ENCODE results near the gene CRISPLD2. TPM values are rescaled to one million over a fixed set of nuclear protein-coding genes. Genes with fewer than 3 reads are reported as not detected.

CRISPLD2 gene
- total and polyA plus RNA-seq, 4 donors, result 3.4 to 15.8 (median 8.2) TPM

DNA sequence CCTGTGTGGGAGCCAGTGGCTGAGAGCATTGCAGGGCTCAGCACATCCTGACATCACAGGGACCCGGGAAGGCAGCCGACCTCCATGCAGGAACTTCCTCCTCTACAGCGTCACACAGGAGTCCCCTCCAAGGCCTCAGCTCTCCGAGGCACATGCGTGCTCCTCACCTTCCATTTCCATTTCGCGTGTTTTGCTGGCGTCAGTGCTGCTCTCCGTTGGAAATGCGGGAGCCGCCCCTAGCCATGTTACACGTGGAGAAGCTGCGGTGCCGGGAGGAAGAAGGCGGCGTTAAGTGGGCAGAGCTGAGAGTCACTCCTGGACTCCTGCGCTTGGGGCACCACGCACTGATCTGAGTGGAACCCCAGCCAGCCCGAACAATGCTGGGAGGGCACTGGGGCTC is 25.2 kb upstream of the CRISPLD2 start:
- Histone ChIP-seq H3K9me3 (ENCODE audit: control insufficient read depth, insufficient read depth, low read length) (no peaks in the 10 kb centered on the region), H3K4me3 (ENCODE audit: low read depth, low read length) (no peak overlapping the region), H3K27ac (ENCODE audit: low read depth, low read length) (no peak overlapping the region), H3K36me3 (ENCODE audit: control insufficient read depth, insufficient read depth, low read length) (peaks cover 4% of the 10 kb centered on the region), H3K27me3 (ENCODE audit: control insufficient read depth, insufficient read depth, low read length) (no peaks in the 10 kb centered on the region), H3K4me1 (ENCODE audit: control insufficient read depth, insufficient read depth, low read length) (no peaks in the 10 kb centered on the region)
- no peak for DNase-seq (ENCODE audit: low read depth in 4 of 6, low spot score in 6 of 6)
- 88% methylated on average over 18 of the region's 19 CpGs for WGBS (ENCODE audit: insufficient coverage)

DNA sequence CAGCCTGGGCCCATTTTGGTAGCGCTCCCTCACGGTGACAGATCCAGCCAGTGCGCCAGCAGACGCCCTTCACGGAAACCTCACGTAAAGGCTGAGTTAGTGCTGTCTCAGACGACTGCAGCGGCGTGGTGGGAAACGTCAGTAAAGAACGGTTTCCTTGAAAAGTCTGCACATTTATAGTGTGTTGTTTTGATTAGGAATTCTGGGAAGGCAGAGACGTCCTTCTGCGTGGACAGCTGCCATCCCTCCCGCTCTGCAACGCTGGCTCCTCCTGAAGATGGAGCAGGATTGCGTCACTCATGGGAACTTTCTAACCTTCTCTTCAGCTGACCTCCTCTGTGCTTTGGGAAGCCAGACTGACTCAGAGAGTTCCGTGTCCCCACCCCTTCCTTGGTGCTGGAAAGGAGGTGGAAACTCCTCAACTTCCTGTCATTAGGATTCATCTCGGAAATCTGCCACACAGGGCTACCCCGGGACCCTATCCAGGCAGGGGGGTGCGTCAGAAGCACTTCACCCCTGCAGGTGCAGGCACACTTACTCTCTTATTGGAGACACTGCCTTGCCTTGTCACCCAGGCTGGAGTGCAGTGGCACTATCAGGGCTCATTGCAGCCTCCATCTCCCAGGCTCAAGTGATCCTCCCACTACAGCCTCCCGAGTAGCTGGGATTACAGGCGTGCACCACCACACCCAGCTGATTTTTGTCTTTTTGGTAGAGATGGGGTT is 24.3 kb upstream of the CRISPLD2 start:
- Histone ChIP-seq H3K36me3 (ENCODE audit: control insufficient read depth, insufficient read depth, low read length) (peaks cover 4% of the 10 kb centered on the region), H3K4me3 (ENCODE audit: low read depth, low read length) (no peak overlapping the region), H3K9me3 (ENCODE audit: control insufficient read depth, insufficient read depth, low read length) (no peaks in the 10 kb centered on the region), H3K27me3 (ENCODE audit: control insufficient read depth, insufficient read depth, low read length) (no peaks in the 10 kb centered on the region), H3K27ac (ENCODE audit: low read depth, low read length) (peak overlapping the region; percentile 76), H3K4me1 (ENCODE audit: control insufficient read depth, insufficient read depth, low read length) (no peaks in the 10 kb centered on the region)
- 78% methylated on average over 20 of the region's 22 CpGs for WGBS (ENCODE audit: insufficient coverage)
- DNase-seq (ENCODE audit: low read depth in 4 of 6, low spot score in 6 of 6), result peak in 1 of 6 donors; percentile 71

DNA sequence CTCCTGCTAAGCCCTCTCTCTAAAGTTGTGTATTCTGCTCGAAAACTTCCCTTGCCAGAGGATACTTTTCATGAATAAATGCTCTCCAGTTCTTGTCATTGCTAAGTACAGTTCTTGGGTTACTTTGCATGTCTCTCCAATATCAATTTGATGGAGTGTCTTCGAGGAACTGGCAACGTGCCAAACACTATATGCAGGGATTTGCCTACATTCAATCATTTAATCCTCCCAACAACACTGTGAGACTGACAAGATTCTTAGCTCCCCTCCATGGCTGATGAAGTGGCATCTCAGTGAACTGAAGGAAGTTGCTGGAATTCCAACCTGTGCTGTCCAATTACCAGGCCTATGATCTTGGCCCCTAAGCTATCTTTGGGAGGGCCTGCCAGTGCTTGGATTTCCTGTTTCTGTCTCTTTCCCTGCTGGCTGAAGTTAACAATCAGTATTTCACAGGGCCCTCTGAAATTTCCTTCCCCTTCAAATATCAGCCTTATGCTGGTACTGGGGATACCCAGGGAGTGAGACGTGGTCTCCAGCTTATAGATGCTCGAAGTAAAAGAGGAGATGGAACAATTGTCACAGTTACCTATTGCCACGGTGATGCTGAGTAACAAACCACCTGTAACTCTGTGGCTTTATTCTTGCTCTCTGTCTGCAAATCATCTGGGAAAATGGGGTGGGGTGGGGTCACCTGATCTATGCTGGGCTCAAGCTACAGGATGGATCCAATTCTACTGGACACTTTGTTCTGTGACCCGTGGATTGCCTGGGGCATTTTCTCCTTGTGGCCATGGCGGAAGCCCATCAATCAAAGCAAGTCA is 19.4 kb upstream of the CRISPLD2 start:
- no peak for DNase-seq (ENCODE audit: low read depth in 4 of 6, low spot score in 6 of 6)
- H3K27me3 ChIP-seq (ENCODE audit: control insufficient read depth, insufficient read depth, low read length), result no peaks in the 10 kb centered on the region
- H3K36me3 ChIP-seq (ENCODE audit: control insufficient read depth, insufficient read depth, low read length), result peaks cover under 1% of the 10 kb centered on the region
- no peaks in the 10 kb centered on the region for H3K4me1 ChIP-seq (ENCODE audit: control insufficient read depth, insufficient read depth, low read length)
- H3K4me3 ChIP-seq (ENCODE audit: low read depth, low read length), result no peak overlapping the region
- H3K9me3 ChIP-seq (ENCODE audit: control insufficient read depth, insufficient read depth, low read length), result no peaks in the 10 kb centered on the region
- H3K27ac ChIP-seq (ENCODE audit: low read depth, low read length), result no peak overlapping the region
- 71% methylated on average over 4 of the region's 8 CpGs for WGBS (ENCODE audit: insufficient coverage)

DNA sequence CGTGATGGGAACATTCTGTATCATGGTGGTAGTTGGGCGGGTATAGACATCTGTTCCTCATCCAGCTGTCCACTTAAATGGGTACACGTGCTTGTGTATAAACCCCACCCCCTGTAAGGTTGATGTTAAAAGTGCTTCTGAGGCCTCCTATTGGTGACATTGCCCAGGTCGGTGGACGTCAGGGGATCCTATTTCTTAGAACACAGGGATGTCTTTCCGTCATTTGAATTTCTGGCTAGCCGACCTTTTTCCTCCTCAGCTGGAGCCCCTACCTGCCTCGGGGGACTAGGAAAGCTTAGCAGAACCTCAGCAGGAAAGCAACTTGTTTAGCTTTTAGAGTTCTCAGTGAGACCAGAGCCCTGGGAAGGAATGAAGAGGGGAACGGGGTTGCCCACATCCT is 16.6 kb upstream of the CRISPLD2 start:
- 78% methylated on average over 7 of the region's 9 CpGs for WGBS (ENCODE audit: insufficient coverage)
- H3K4me1 ChIP-seq (ENCODE audit: control insufficient read depth, insufficient read depth, low read length), result peaks cover 6% of the 10 kb centered on the region

DNA sequence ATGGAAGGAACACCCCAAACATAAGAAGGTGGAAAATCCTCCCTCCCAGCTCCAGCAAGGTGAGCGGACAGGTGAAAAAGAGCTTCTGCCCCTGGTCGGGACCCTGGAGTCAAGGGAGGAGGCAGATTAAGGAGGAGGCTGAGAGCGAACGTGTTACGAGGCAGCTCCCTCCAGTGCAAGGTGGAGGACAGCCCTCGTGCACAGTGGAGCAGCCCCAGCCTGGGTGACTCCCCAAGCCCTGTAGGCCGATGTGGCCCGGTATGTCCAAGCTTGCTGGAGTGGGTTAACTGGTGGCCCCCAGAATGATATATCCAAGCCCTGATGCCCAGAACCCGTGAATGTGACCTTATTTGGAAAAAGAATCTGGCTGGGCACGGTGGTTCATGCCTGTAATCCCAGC is 15.5 kb upstream of the CRISPLD2 start:
- DNase-seq (ENCODE audit: low read depth in 4 of 6, low spot score in 6 of 6), result no peak
- peaks cover 6% of the 10 kb centered on the region for H3K4me1 ChIP-seq (ENCODE audit: control insufficient read depth, insufficient read depth, low read length)
- H3K27ac ChIP-seq (ENCODE audit: low read depth, low read length), result no peak overlapping the region
- 96% methylated on average over 10 of the region's 10 CpGs for WGBS (ENCODE audit: insufficient coverage)
- no peaks in the 10 kb centered on the region for H3K36me3 ChIP-seq (ENCODE audit: control insufficient read depth, insufficient read depth, low read length)
- H3K9me3 ChIP-seq (ENCODE audit: control insufficient read depth, insufficient read depth, low read length), result no peaks in the 10 kb centered on the region
- no peak overlapping the region for H3K4me3 ChIP-seq (ENCODE audit: low read depth, low read length)
- H3K27me3 ChIP-seq (ENCODE audit: control insufficient read depth, insufficient read depth, low read length), result no peaks in the 10 kb centered on the region

More for the DNA sequence above, 16.6 kb upstream of the CRISPLD2 start:
- Histone ChIP-seq H3K9me3 (ENCODE audit: control insufficient read depth, insufficient read depth, low read length) (no peaks in the 10 kb centered on the region), H3K27me3 (ENCODE audit: control insufficient read depth, insufficient read depth, low read length) (no peaks in the 10 kb centered on the region), H3K4me3 (ENCODE audit: low read depth, low read length) (no peak overlapping the region), H3K27ac (ENCODE audit: low read depth, low read length) (no peak overlapping the region), H3K36me3 (ENCODE audit: control insufficient read depth, insufficient read depth, low read length) (no peaks in the 10 kb centered on the region)
- DNase-seq (ENCODE audit: low read depth in 4 of 6, low spot score in 6 of 6), result no peak

DNA sequence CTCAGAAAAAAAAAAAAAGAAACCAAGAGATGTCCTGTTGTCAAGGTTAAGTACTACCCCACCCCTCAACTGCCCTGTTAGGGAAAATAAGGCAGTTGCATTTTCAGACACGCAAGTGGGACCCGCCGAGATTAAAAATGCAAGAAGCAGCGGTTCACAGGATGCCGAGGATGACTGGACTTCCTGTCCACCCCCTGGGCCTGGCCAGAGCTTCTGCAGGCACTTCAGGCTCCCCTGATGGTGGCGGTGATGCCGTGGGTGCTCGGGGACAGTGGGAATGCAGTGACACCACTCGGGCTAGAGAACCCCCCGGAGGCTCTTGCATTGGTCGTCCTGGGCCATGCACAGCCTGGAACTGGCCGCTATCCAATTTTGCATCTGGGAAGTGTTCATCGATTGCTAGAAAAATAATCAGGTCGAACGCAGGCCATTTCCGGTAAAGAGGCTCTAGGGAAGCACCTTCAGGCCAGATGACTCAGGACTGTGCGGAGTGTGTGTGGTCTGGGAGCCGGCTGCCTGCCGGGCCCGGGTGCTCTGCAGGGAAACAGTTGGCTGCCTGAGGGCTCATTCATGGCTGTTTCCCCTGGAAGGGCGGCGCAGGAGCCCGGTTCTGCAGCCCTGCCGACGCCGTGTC is 13.4 kb upstream of the CRISPLD2 start:
- Histone ChIP-seq H3K27ac (ENCODE audit: low read depth, low read length) (no peak overlapping the region), H3K9me3 (ENCODE audit: control insufficient read depth, insufficient read depth, low read length) (no peaks in the 10 kb centered on the region), H3K4me1 (ENCODE audit: control insufficient read depth, insufficient read depth, low read length) (peaks cover 6% of the 10 kb centered on the region), H3K36me3 (ENCODE audit: control insufficient read depth, insufficient read depth, low read length) (no peaks in the 10 kb centered on the region), H3K4me3 (ENCODE audit: low read depth, low read length) (no peak overlapping the region), H3K27me3 (ENCODE audit: control insufficient read depth, insufficient read depth, low read length) (no peaks in the 10 kb centered on the region)
- DNase-seq (ENCODE audit: low read depth in 4 of 6, low spot score in 6 of 6), result peak in 1 of 6 donors; percentile 37
- WGBS (ENCODE audit: insufficient coverage), result 68% methylated on average over 25 of the region's 26 CpGs

DNA sequence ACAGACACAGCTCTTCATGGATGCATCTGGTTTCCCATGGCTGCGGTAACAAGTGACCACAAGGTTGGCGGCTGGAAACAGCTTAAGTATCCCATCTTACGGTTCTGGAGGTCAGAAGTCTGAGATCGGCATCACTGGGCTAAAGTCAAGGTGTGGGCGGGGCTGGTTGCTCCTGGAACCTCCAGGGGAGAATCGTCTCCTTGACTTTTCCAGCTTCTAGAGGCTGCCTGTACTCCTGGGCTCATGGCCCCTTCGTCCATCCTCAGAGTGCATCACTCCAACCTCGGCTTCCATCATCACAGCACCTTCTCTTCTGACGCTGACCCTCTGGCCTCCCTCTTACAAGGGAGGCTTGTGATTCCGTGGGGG is 12.9 kb upstream of the CRISPLD2 start:
- Histone ChIP-seq H3K9me3 (ENCODE audit: control insufficient read depth, insufficient read depth, low read length) (no peaks in the 10 kb centered on the region), H3K27ac (ENCODE audit: low read depth, low read length) (no peak overlapping the region), H3K4me3 (ENCODE audit: low read depth, low read length) (no peak overlapping the region), H3K27me3 (ENCODE audit: control insufficient read depth, insufficient read depth, low read length) (no peaks in the 10 kb centered on the region), H3K36me3 (ENCODE audit: control insufficient read depth, insufficient read depth, low read length) (no peaks in the 10 kb centered on the region), H3K4me1 (ENCODE audit: control insufficient read depth, insufficient read depth, low read length) (peaks cover 6% of the 10 kb centered on the region)
- DNase-seq (ENCODE audit: low read depth in 4 of 6, low spot score in 6 of 6), result no peak
- WGBS (ENCODE audit: insufficient coverage), result 90% methylated on average over 10 of the region's 10 CpGs

DNA sequence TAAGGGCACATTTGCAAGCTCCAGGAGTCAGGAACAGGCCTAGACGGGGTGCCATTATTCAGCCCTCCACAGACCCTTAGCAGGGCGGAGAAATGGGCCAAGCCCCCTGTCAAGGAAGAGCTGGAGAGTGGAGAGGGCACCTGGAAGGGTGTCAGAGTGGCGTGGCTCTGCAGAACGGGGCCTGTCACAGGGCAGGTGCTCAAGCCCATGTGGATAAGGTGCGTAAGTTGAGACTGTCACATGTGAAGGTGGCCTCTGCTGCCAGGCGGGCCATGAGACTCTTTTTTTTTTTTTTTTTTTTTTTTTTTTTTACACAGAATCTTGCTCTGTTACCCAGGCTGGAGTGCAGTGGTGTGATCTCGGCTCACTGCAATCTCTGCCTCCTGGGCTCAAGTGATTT is 12.0 kb upstream of the CRISPLD2 start:
- H3K36me3 ChIP-seq (ENCODE audit: control insufficient read depth, insufficient read depth, low read length), result no peaks in the 10 kb centered on the region
- H3K27me3 ChIP-seq (ENCODE audit: control insufficient read depth, insufficient read depth, low read length), result no peaks in the 10 kb centered on the region
- 93% methylated on average over 5 of the region's 7 CpGs for whole genome bisulfite sequencing (ENCODE audit: insufficient coverage)
- no peak for DNase-seq (ENCODE audit: low read depth in 4 of 6, low spot score in 6 of 6)
- H3K4me3 ChIP-seq (ENCODE audit: low read depth, low read length), result no peak overlapping the region
- no peaks in the 10 kb centered on the region for H3K9me3 ChIP-seq (ENCODE audit: control insufficient read depth, insufficient read depth, low read length)
- H3K4me1 ChIP-seq (ENCODE audit: control insufficient read depth, insufficient read depth, low read length), result peaks cover 6% of the 10 kb centered on the region
- no peak overlapping the region for H3K27ac ChIP-seq (ENCODE audit: low read depth, low read length)

DNA sequence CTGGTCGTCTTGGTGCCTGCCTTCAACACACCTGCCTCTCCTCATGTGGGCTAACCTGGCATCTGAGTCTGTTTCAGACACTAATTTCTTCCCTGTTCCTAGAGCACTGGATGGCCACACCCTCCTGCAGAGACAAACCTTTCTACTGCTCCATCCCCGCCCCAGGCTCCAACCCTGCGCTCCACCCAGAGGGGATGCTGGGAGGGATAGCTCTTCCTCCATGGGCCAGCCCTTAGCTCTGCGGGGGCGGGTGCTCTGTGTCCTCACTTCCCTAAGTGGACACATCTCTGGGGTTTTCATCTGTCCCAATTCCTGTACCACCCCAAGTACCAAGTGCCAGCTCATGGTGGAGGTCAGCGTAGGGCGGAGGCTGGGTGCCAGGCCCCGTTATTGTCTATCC is 11.0 kb upstream of the CRISPLD2 start:
- Histone ChIP-seq H3K9me3 (ENCODE audit: control insufficient read depth, insufficient read depth, low read length) (no peaks in the 10 kb centered on the region), H3K4me3 (ENCODE audit: low read depth, low read length) (no peak overlapping the region), H3K27me3 (ENCODE audit: control insufficient read depth, insufficient read depth, low read length) (no peaks in the 10 kb centered on the region), H3K4me1 (ENCODE audit: control insufficient read depth, insufficient read depth, low read length) (peaks cover 6% of the 10 kb centered on the region), H3K36me3 (ENCODE audit: control insufficient read depth, insufficient read depth, low read length) (no peaks in the 10 kb centered on the region), H3K27ac (ENCODE audit: low read depth, low read length) (no peak overlapping the region)
- WGBS (ENCODE audit: insufficient coverage), result 93% methylated on average over 5 of the region's 8 CpGs
- DNase-seq (ENCODE audit: low read depth in 4 of 6, low spot score in 6 of 6), result no peak
